Mesenchymal stem cell (in vitro differentiated cells and primary cell): Measurements from ENCODE around the gene SLC46A3.
"Not testable (repeated sequence)": the region's sequence is repeated elsewhere in the genome, so short reads cannot be mapped to it uniquely, and the experiment has no call there.

Source experiments
- DNase-seq: peaks from one replicate; pipeline ENCODE4 v3.0.0-alpha.2; 2013
- H2AFZ ChIP-seq: one replicate; pipeline ENCODE4 v1.6.1; 2013; ENCODE audit warnings: low read depth, mild to moderate bottlenecking, control low read depth, inconsistent platforms, low read length, moderate library complexity
- H2AK5ac ChIP-seq: 2 replicates; pipeline ENCODE4 v1.6.1; 2013; ENCODE audit warnings: low read length, moderate library complexity, mild to moderate bottlenecking, inconsistent platforms; ENCODE audit not compliant: severe bottlenecking
- H2BK120ac ChIP-seq: one replicate; pipeline ENCODE4 v1.6.1; 2013; ENCODE audit warnings: low read depth, mild to moderate bottlenecking, inconsistent platforms, low read length, moderate library complexity
- H2BK12ac ChIP-seq, 2 experiments: one replicate each; pipeline ENCODE4 v1.6.1; 2013; ENCODE audit warnings: inconsistent platforms in 2 of 2, low read length in 2 of 2, mild to moderate bottlenecking in 2 of 2, moderate library complexity in 2 of 2, control low read depth in 1 of 2
- H2BK15ac ChIP-seq: one replicate; pipeline ENCODE4 v1.6.1; 2013; ENCODE audit warnings: mild to moderate bottlenecking, low read depth, inconsistent platforms; ENCODE audit not compliant: poor library complexity, severe bottlenecking
- H2BK5ac ChIP-seq: 2 replicates; pipeline ENCODE4 v1.6.1; 2013; ENCODE audit warnings: low read depth, mild to moderate bottlenecking, low read length, control low read depth, inconsistent platforms; ENCODE audit not compliant: poor library complexity, severe bottlenecking
- H3K14ac ChIP-seq, 2 experiments: one replicate each; pipeline ENCODE4 v1.6.1; 2013; ENCODE audit warnings: inconsistent platforms in 2 of 2, low read length in 2 of 2, control low read depth in 1 of 2, mild to moderate bottlenecking in 1 of 2, moderate library complexity in 1 of 2
- H3K18ac ChIP-seq, 2 experiments: one replicate each; pipeline ENCODE4 v1.6.1; 2013; ENCODE audit warnings: inconsistent platforms in 2 of 2, low read length in 2 of 2, control low read depth in 1 of 2, low read depth in 1 of 2, mild to moderate bottlenecking in 1 of 2
- H3K23ac ChIP-seq, 2 experiments: one replicate each; pipeline ENCODE4 v1.6.1; 2013; ENCODE audit warnings: inconsistent platforms in 2 of 2, low read length in 2 of 2, mild to moderate bottlenecking in 2 of 2, moderate library complexity in 2 of 2, control low read depth in 1 of 2
- H3K27ac ChIP-seq: 2 replicates; pipeline ENCODE4 v1.5.1; 2013; ENCODE audit warnings: mild to moderate bottlenecking, moderate library complexity, low read length, control low read depth, inconsistent platforms; ENCODE audit not compliant: poor library complexity, severe bottlenecking
- H3K27me3 ChIP-seq, 2 experiments: 2 replicates each; pipeline versions ENCODE4 v1.6.1 to v1.7.0; 2013; ENCODE audit warnings: low read length in 2 of 2, mild to moderate bottlenecking in 2 of 2, moderate library complexity in 2 of 2, control low read depth in 1 of 2, inconsistent platforms in 1 of 2; ENCODE audit not compliant: control insufficient read depth in 1 of 2, insufficient read depth in 1 of 2
- H3K36me3 ChIP-seq, 2 experiments: 2 replicates each; pipeline versions ENCODE4 v1.6.1 to v1.7.0; 2013; ENCODE audit warnings: low read length in 2 of 2, control low read depth in 1 of 2, inconsistent platforms in 1 of 2, low read depth in 1 of 2, mild to moderate bottlenecking in 1 of 2; ENCODE audit not compliant: insufficient read depth in 2 of 2, control insufficient read depth in 1 of 2
- H3K4ac ChIP-seq, 2 experiments: one replicate each; pipeline ENCODE4 v1.6.1; 2013; ENCODE audit warnings: inconsistent platforms in 2 of 2, low read length in 2 of 2, mild to moderate bottlenecking in 2 of 2, moderate library complexity in 2 of 2, control low read depth in 1 of 2, low read depth in 1 of 2
- H3K4me1 ChIP-seq: 2 replicates; pipeline ENCODE4 v1.6.1; 2013; ENCODE audit warnings: low read depth, low read length, control low read depth; ENCODE audit not compliant: control insufficient read depth, insufficient read depth
- H3K4me2 ChIP-seq: 2 replicates; pipeline ENCODE4 v1.6.1; 2013; ENCODE audit warnings: low read length, mild to moderate bottlenecking, inconsistent platforms; ENCODE audit not compliant: poor library complexity, severe bottlenecking
- H3K4me3 ChIP-seq, 2 experiments: 2 replicates each; pipeline versions ENCODE4 v1.5.1 to v1.7.0; 2013; ENCODE audit warnings: low read length in 2 of 2, mild to moderate bottlenecking in 2 of 2, control low read depth in 1 of 2, low read depth in 1 of 2; ENCODE audit not compliant: insufficient read depth in 1 of 2
- H3K79me1 ChIP-seq: replicated peaks from 2 replicates; pipeline ENCODE4 v1.6.1; 2013; ENCODE audit warnings: mild to moderate bottlenecking, control low read depth, low read length, inconsistent platforms; ENCODE audit not compliant: poor library complexity, severe bottlenecking
- H3K9ac ChIP-seq: 2 replicates; pipeline ENCODE4 v1.7.0; 2013; ENCODE audit warnings: mild to moderate bottlenecking, low read length, moderate library complexity
- H3K9me3 ChIP-seq: 2 replicates; pipeline ENCODE4 v1.7.0; 2013; ENCODE audit warnings: mild to moderate bottlenecking, low read length; ENCODE audit not compliant: control insufficient read depth
- H4K8ac ChIP-seq: one replicate; pipeline ENCODE4 v1.6.1; 2013; ENCODE audit warnings: inconsistent platforms, mild to moderate bottlenecking, low read length, moderate library complexity
- H4K91ac ChIP-seq: one replicate; pipeline ENCODE4 v1.6.1; 2013; ENCODE audit warnings: mild to moderate bottlenecking, low read length, inconsistent platforms
- WGBS: methylation state at CpG from one replicate; pipeline ENCODE4 v1.1.7; 2013; ENCODE audit warnings: mixed read lengths; 5-methylcytosine and 5-hydroxymethylcytosine counted together

The SLC46A3 gene

DNA sequence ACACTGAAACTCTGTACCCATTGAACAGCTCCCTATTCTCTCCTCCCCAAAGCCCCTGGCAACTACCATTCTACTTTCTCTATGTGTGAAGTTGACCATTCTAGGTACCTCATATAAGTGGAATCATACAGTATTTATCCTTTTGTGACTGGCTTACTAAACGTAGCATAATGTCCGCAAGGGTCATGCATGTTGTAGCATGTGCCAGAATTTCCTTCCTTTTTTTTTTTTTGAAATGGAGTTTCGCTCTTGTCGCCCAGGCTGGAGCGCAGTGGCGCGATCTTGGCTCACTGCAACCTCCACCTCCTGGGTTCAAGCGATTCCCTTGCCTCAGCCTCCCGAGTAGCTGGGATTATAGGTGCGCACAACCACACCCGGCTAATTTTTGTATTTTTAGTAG is 23.7 kb upstream of the SLC46A3 start:
- H3K36me3 ChIP-seq, H3K27ac ChIP-seq, H3K4me3 ChIP-seq, DNase-seq, H3K9ac ChIP-seq, H3K27me3 ChIP-seq, H4K91ac ChIP-seq, H2AFZ ChIP-seq, H3K14ac ChIP-seq, H3K79me1 ChIP-seq, H3K4ac ChIP-seq, H3K23ac ChIP-seq, H2BK120ac ChIP-seq, H3K4me1 ChIP-seq, H2BK12ac ChIP-seq, H2BK5ac ChIP-seq, H3K18ac ChIP-seq, H3K4me2 ChIP-seq, H3K9me3 ChIP-seq, H2AK5ac ChIP-seq, H4K8ac ChIP-seq, H2BK15ac ChIP-seq: not testable (repeated sequence)
- 94% methylated on average over 11 of the region's 11 CpGs for WGBS

GRCh38 chr13:28741084-28741491 is 22.3 kb upstream of the SLC46A3 start:
- no peak overlapping the region for H2BK5ac ChIP-seq
- peak; percentile 47 for DNase-seq
- no peak overlapping the region for H3K14ac ChIP-seq
- H3K27me3 ChIP-seq: no peaks in the 10 kb centered on the region
- H3K9me3 ChIP-seq: no peaks in the 10 kb centered on the region
- no peak overlapping the region for H3K4ac ChIP-seq
- no peak overlapping the region for H3K23ac ChIP-seq
- no peak overlapping the region for H4K91ac ChIP-seq
- H3K4me1 ChIP-seq: peaks cover 2% of the 10 kb centered on the region
- H3K4me2 ChIP-seq: no peak overlapping the region
- H2AFZ ChIP-seq: no peak overlapping the region
- H3K36me3 ChIP-seq: no peaks in the 10 kb centered on the region
- 45% methylated on average over 1 of the region's 1 CpG for WGBS
- no peak overlapping the region for H2BK120ac ChIP-seq
- H3K18ac ChIP-seq: no peak overlapping the region
- no peak overlapping the region for H4K8ac ChIP-seq
- H3K9ac ChIP-seq: no peak overlapping the region
- no peak overlapping the region for H2BK15ac ChIP-seq
- H2AK5ac ChIP-seq: no peak overlapping the region
- no peaks in the 10 kb centered on the region for H3K79me1 ChIP-seq
- H3K4me3 ChIP-seq: no peak overlapping the region
- no peak overlapping the region for H3K27ac ChIP-seq
- no peak overlapping the region for H2BK12ac ChIP-seq

GRCh38 chr13:28739376-28739775 is 20.6 kb upstream of the SLC46A3 start:
- DNase-seq: no peak
- WGBS: 98% methylated on average over 2 of the region's 3 CpGs
- Histone ChIP-seq H3K27ac (no peak overlapping the region), H2BK12ac (no peak overlapping the region), H4K8ac (no peak overlapping the region), H3K23ac (no peak overlapping the region), H3K4me3 (no peak overlapping the region), H2AFZ (no peak overlapping the region), H3K14ac (no peak overlapping the region), H2AK5ac (no peak overlapping the region), H2BK120ac (no peak overlapping the region), H3K9ac (no peak overlapping the region), H4K91ac (no peak overlapping the region), H2BK15ac (no peak overlapping the region), H2BK5ac (no peak overlapping the region), H3K4me2 (no peak overlapping the region), H3K27me3 (no peaks in the 10 kb centered on the region), H3K4ac (no peak overlapping the region), H3K9me3 (no peaks in the 10 kb centered on the region), H3K36me3 (no peaks in the 10 kb centered on the region), H3K79me1 (no peaks in the 10 kb centered on the region), H3K4me1 (peaks cover 2% of the 10 kb centered on the region), H3K18ac (no peak overlapping the region)

- H2AFZ ChIP-seq: no peak overlapping the region
- no peak overlapping the region for H4K91ac ChIP-seq
- no peak overlapping the region for H3K9ac ChIP-seq
- no peaks in the 10 kb centered on the region for H3K79me1 ChIP-seq
- no peak overlapping the region for H2BK5ac ChIP-seq
- no peak overlapping the region for H3K4ac ChIP-seq
- H3K4me2 ChIP-seq: no peak overlapping the region
- no peaks in the 10 kb centered on the region for H3K4me1 ChIP-seq
- H2BK120ac ChIP-seq: no peak overlapping the region
- H3K23ac ChIP-seq: no peak overlapping the region
- no peak overlapping the region for H2BK12ac ChIP-seq
- H3K27ac ChIP-seq: no peak overlapping the region
- H3K9me3 ChIP-seq: no peaks in the 10 kb centered on the region
- WGBS: 93% methylated on average over 6 of the region's 8 CpGs
- no peak overlapping the region for H2AK5ac ChIP-seq
- H3K36me3 ChIP-seq: no peaks in the 10 kb centered on the region
- H3K4me3 ChIP-seq: no peak overlapping the region
- DNase-seq: no peak
- H3K27me3 ChIP-seq: no peaks in the 10 kb centered on the region
- H3K14ac ChIP-seq: no peak overlapping the region
- H3K18ac ChIP-seq: no peak overlapping the region
- H4K8ac ChIP-seq: no peak overlapping the region
- no peak overlapping the region for H2BK15ac ChIP-seq
Observed at GRCh38 chr13:28735481-28736029, 16.8 kb upstream of the SLC46A3 start.
